Measurements from ENCODE around the gene EXD3.

- no peak for TF ChIP-seq CTCF (conservative IDR thresholded peaks at IDR 0.05; ENCODE audit: low read depth, low read length)
- TF ChIP-seq CEBPB (IDR thresholded peaks at IDR 0.05; ENCODE audit: low read depth, low read length): no peak
- TF ChIP-seq SMC3 (IDR thresholded peaks at IDR 0.05; ENCODE audit: low read depth, low read length): no peak
- TF ChIP-seq POLR2A (IDR thresholded peaks at IDR 0.05; ENCODE audit: low read depth, low read length): no peak
- TF ChIP-seq MXI1 (IDR thresholded peaks at IDR 0.05; ENCODE audit: borderline replicate concordance, low read depth, low read length): no peak
- TF ChIP-seq RAD21 (IDR thresholded peaks at IDR 0.05; ENCODE audit: low read length): no peak
- TF ChIP-seq RFX5 (IDR thresholded peaks at IDR 0.05; ENCODE audit: low read depth, low read length): no peak
- TF ChIP-seq USF2 (IDR thresholded peaks at IDR 0.05; ENCODE audit: low read depth, low read length): no peak
- no peak for TF ChIP-seq MAZ (IDR thresholded peaks at IDR 0.05; ENCODE audit: borderline replicate concordance, low read depth, low read length)
- no peak for TF ChIP-seq FOS (IDR thresholded peaks at IDR 0.05; ENCODE audit: low read depth, low read length)
- no peak for TF ChIP-seq RCOR1 (IDR thresholded peaks at IDR 0.05; ENCODE audit: insufficient replicate concordance, low read length)
- no peak for TF ChIP-seq CHD1 (IDR thresholded peaks at IDR 0.05; ENCODE audit: low read depth, low read length)
- no peak for TF ChIP-seq ELK1 (IDR thresholded peaks at IDR 0.05; ENCODE audit: borderline replicate concordance, low read depth, low read length)
Measured at GRCh38 chr9:137390553-137391410, 32.2 kb downstream of the EXD3 start.

Measured in IMR-90 (cell line).